IMR-90 (cell line): ENCODE data around the gene INPP5A. TPM values are rescaled to one million over a fixed set of nuclear protein-coding genes. Genes with fewer than 3 reads are reported as not detected.

Source experiments
- ATAC-seq: fragments of 200-7000 bp; cut with Tn5 transposase; 2 replicates; pipeline ENCODE4 v1.9.1; 2020; ENCODE audit warnings: low read depth, mild to moderate bottlenecking, moderate library complexity
- BruUV-seq: library from RNA; stranded (reverse); fragments of 400-500 nt; replicated peaks from 2 replicates; lab custom pipeline; 2021; lab: Mats Ljungman, UMichigan
- CTCF ChIA-PET: fragments of 300-600 bp; formaldehyde crosslinking; extraction: SDS; loops from one replicate; lab custom pipeline; 2021; ENCODE audit warnings: antibody characterized with exemption; lab: Yijun Ruan, JAX
- POLR2A ChIA-PET: fragments of 300-600 bp; sonication (Branson Sonifier 250); formaldehyde crosslinking; loops from one replicate; lab custom pipeline; 2022; ENCODE audit warnings: antibody characterized with exemption; ENCODE audit not compliant: unreplicated experiment; lab: Charles Lee
- DNase-seq: peaks from one replicate; pipeline ENCODE4 v3.0.0; 2013
- H2AFZ ChIP-seq: replicated peaks from 2 replicates; pipeline ENCODE3; 2013; ENCODE audit warnings: low read length, mild to moderate bottlenecking; ENCODE audit not compliant: poor library complexity
- H2AK5ac ChIP-seq: 2 replicates; pipeline ENCODE4 v1.6.1; 2013; ENCODE audit warnings: low read depth, low read length, inconsistent platforms
- H2AK9ac ChIP-seq: replicated peaks from 2 replicates; pipeline ENCODE3; 2013; ENCODE audit warnings: mild to moderate bottlenecking, low read depth, low read length, moderate library complexity; ENCODE audit not compliant: poor library complexity
- H2BK120ac ChIP-seq: 2 replicates; pipeline ENCODE4 v1.6.1; 2013; ENCODE audit warnings: low read depth, low read length, inconsistent platforms
- H2BK15ac ChIP-seq: 3 replicates; pipeline ENCODE4 v1.6.1; 2013; ENCODE audit warnings: low read depth, low read length, inconsistent platforms
- H2BK20ac ChIP-seq: 2 replicates; pipeline ENCODE4 v1.6.1; 2013; ENCODE audit warnings: low read depth, mild to moderate bottlenecking, inconsistent platforms, low read length, moderate library complexity
- H2BK5ac ChIP-seq: 2 replicates; pipeline ENCODE4 v1.6.1; 2013; ENCODE audit warnings: mild to moderate bottlenecking, low read depth, low read length, inconsistent platforms; ENCODE audit not compliant: poor library complexity, severe bottlenecking
- H3K14ac ChIP-seq: replicated peaks from 2 replicates; pipeline ENCODE4 v1.6.1; 2013; ENCODE audit warnings: low read depth, low read length, inconsistent platforms
- H3K18ac ChIP-seq: 2 replicates; pipeline ENCODE4 v1.6.1; 2013; ENCODE audit warnings: low read depth, low read length, control low read depth
- H3K23ac ChIP-seq: 2 replicates; pipeline ENCODE4 v1.6.1; 2013; ENCODE audit warnings: low read depth, low read length, inconsistent platforms
- H3K27ac ChIP-seq: 2 replicates; pipeline ENCODE4 v1.5.1; 2013; ENCODE audit warnings: mild to moderate bottlenecking, control low read depth, low read length; ENCODE audit not compliant: insufficient read depth
- H3K27me3 ChIP-seq: 2 replicates; pipeline ENCODE4 v1.6.1; 2013; ENCODE audit warnings: low read length; ENCODE audit not compliant: control insufficient read depth, insufficient read depth
- H3K36me3 ChIP-seq: 2 replicates; pipeline ENCODE4 v1.6.1; 2013; ENCODE audit warnings: low read length, mixed read lengths; ENCODE audit not compliant: control insufficient read depth, insufficient read depth
- H3K4ac ChIP-seq: 2 replicates; pipeline ENCODE4 v1.6.1; 2013; ENCODE audit warnings: low read depth, low read length, inconsistent platforms
- H3K4me1 ChIP-seq: 2 replicates; pipeline ENCODE4 v1.6.1; 2013; ENCODE audit warnings: low read length, mixed read lengths; ENCODE audit not compliant: control insufficient read depth, insufficient read depth
- H3K4me2 ChIP-seq: 2 replicates; pipeline ENCODE4 v1.6.1; 2013; ENCODE audit warnings: low read depth, mild to moderate bottlenecking, control low read depth, low read length, moderate library complexity
- H3K4me3 ChIP-seq: 2 replicates; pipeline ENCODE4 v1.5.1; 2013; ENCODE audit warnings: low read depth, mild to moderate bottlenecking, control low read depth, low read length, moderate library complexity; ENCODE audit not compliant: insufficient read depth
- H3K56ac ChIP-seq: 2 replicates; pipeline ENCODE4 v1.6.1; 2013; ENCODE audit warnings: low read length, inconsistent platforms; ENCODE audit not compliant: insufficient read depth; ENCODE audit errors: extremely low read depth
- H3K79me1 ChIP-seq, 2 experiments: 2 replicates each; pipeline ENCODE4 v1.6.1; 2013; ENCODE audit warnings: low read length in 2 of 2, inconsistent platforms in 1 of 2, low read depth in 1 of 2
- H3K9ac ChIP-seq: 2 replicates; pipeline ENCODE4 v1.6.1; 2013; ENCODE audit warnings: low read depth, low read length, control low read depth
- H3K9me1 ChIP-seq: 2 replicates; pipeline ENCODE4 v1.6.1; 2013; ENCODE audit warnings: low read length, inconsistent platforms; ENCODE audit not compliant: insufficient read depth
- H3K9me3 ChIP-seq: 2 replicates; pipeline ENCODE4 v1.6.1; 2013; ENCODE audit warnings: low read length; ENCODE audit not compliant: control insufficient read depth, insufficient read depth
- H4K20me1 ChIP-seq: 2 replicates; pipeline ENCODE4 v1.6.1; 2013; ENCODE audit warnings: low read length, inconsistent platforms; ENCODE audit not compliant: insufficient read depth
- H4K5ac ChIP-seq: 2 replicates; pipeline ENCODE4 v1.6.1; 2013; ENCODE audit warnings: mild to moderate bottlenecking, low read depth, low read length, control low read depth
- H4K8ac ChIP-seq, 2 experiments: 2 replicates each; pipeline ENCODE4 v1.6.1; 2013; ENCODE audit warnings: low read depth in 2 of 2, low read length in 2 of 2, control low read depth in 1 of 2, inconsistent platforms in 1 of 2
- H4K91ac ChIP-seq: 2 replicates; pipeline ENCODE4 v1.6.1; 2013; ENCODE audit warnings: low read depth, low read length, inconsistent platforms; ENCODE audit not compliant: insufficient read depth
- CEBPB ChIP-seq: IDR thresholded peaks from 2 replicates; pipeline ENCODE4 v1.6.1; 2012; ENCODE audit warnings: low read depth, low read length, improper control_type of control experiment
- CHD1 ChIP-seq: IDR thresholded peaks from 2 replicates; pipeline ENCODE4 v1.6.1; 2012; ENCODE audit warnings: low read depth, low read length, improper control_type of control experiment
- CTCF ChIP-seq: conservative IDR thresholded peaks from 2 replicates; pipeline ENCODE4 v1.5.1; 2012; ENCODE audit warnings: mild to moderate bottlenecking, low read depth, low read length, improper control_type of control experiment
- ELK1 ChIP-seq: fragments of 150-350 bp; IDR thresholded peaks from 2 replicates; pipeline ENCODE4 v1.6.1; 2016; ENCODE audit warnings: low read depth, mild to moderate bottlenecking, low read length, moderate library complexity, borderline replicate concordance
- FOS ChIP-seq: fragments of 150-350 bp; IDR thresholded peaks from 2 replicates; pipeline ENCODE4 v1.6.1; 2016; ENCODE audit warnings: low read depth, low read length
- MAFK ChIP-seq: IDR thresholded peaks from 2 replicates; pipeline ENCODE4 v1.6.1; 2012; ENCODE audit warnings: low read depth, low read length, improper control_type of control experiment
- MAZ ChIP-seq: IDR thresholded peaks from 2 replicates; pipeline ENCODE4 v1.6.1; 2012; ENCODE audit warnings: low read depth, mild to moderate bottlenecking, low read length, improper control_type of control experiment, moderate library complexity, borderline replicate concordance
- MXI1 ChIP-seq: IDR thresholded peaks from 2 replicates; pipeline ENCODE4 v1.6.1; 2012; ENCODE audit warnings: low read depth, mild to moderate bottlenecking, low read length, moderate library complexity, borderline replicate concordance
- NFE2L2 ChIP-seq: fragments of 150-350 bp; IDR thresholded peaks from 2 replicates; pipeline ENCODE4 v1.6.1; 2016; ENCODE audit warnings: low read depth, mild to moderate bottlenecking, low read length
- POLR2A ChIP-seq: IDR thresholded peaks from 2 replicates; pipeline ENCODE4 v1.6.1; 2012; ENCODE audit warnings: mild to moderate bottlenecking, low read depth, low read length
- RAD21 ChIP-seq: IDR thresholded peaks from 2 replicates; pipeline ENCODE4 v1.6.1; 2012; ENCODE audit warnings: low read length, improper control_type of control experiment
- RCOR1 ChIP-seq: IDR thresholded peaks from 2 replicates; pipeline ENCODE4 v1.6.1; 2012; ENCODE audit warnings: mild to moderate bottlenecking, low read length, improper control_type of control experiment; ENCODE audit not compliant: insufficient replicate concordance
- RFX5 ChIP-seq: IDR thresholded peaks from 2 replicates; pipeline ENCODE4 v1.8.0; 2012; ENCODE audit warnings: low read depth, mild to moderate bottlenecking, low read length, moderate library complexity
- SMC3 ChIP-seq: fragments of 150-350 bp; IDR thresholded peaks from 2 replicates; pipeline ENCODE4 v1.6.1; 2016; ENCODE audit warnings: low read depth, mild to moderate bottlenecking, antibody characterized with exemption, low read length, moderate library complexity
- USF2 ChIP-seq: fragments of 150-350 bp; IDR thresholded peaks from 2 replicates; pipeline ENCODE4 v1.6.1; 2017; ENCODE audit warnings: mild to moderate bottlenecking, antibody characterized with exemption, low read length, low read depth
- WGBS, 2 experiments: methylation state at CpG; one replicate each; pipeline versions ENCODE4 v1.1.5 to v1.1.7; 2013; ENCODE audit warnings: missing lambda C conversion rate in 2 of 2; ENCODE audit not compliant: insufficient read length in 1 of 2; ENCODE audit errors: extremely low coverage in 2 of 2; 5-methylcytosine and 5-hydroxymethylcytosine counted together
- dilution Hi-C: fragments of 300-500 bp; cut with HindIII; formaldehyde crosslinking; loops from one replicate; pipeline ENCODE4 v1.14.3; 2018; ENCODE audit warnings: low sequenced_read_pairs; ENCODE audit not compliant: unreplicated experiment
- in situ Hi-C: fragments of 300-500 bp; cut with MboI; formaldehyde crosslinking; loops from 3 replicates; pipeline ENCODE4 v1.14.3; 2019; ENCODE audit warnings: low sequenced_read_pairs, inconsistent platforms, mixed read lengths
- intact Hi-C: fragments of 100-400 bp; cut with micrococcal nuclease; formaldehyde crosslinking; loops from 2 replicates; pipeline ENCODE4 v1.10.0; 2022
- polyA plus RNA-seq, 3 experiments: library from polyadenylated mRNA; depleted of rRNA; stranded (reverse); fragments of >200 nt; gene quantifications; 2 replicates each; pipeline ENCODE4 v1.2.3, GENCODE V29; 2012; ENCODE audit warnings: low replicate concordance in 1 of 3
- total RNA-seq: library from RNA; depleted of rRNA; stranded (reverse); fragments of >200 nt; gene quantifications from 2 replicates; pipeline ENCODE4 v1.2.3, GENCODE V29; 2012

INPP5A gene
- total and polyA plus RNA-seq, 2 of the 4 experiments (the other 2 are of a cell fraction) = 21.4 to 36.7 TPM

GRCh38 chr10:132514821-132515520, 22.6 kb upstream of the INPP5A start:
- no peak overlapping the region for H3K18ac ChIP-seq
- H3K23ac ChIP-seq = 0 out of 2 replicates have a peak overlapping the region, but pooled peaks have one; percentile 42
- H2AK9ac ChIP-seq = no peak overlapping the region
- H2AFZ ChIP-seq = peak overlapping the region; percentile 55
- H3K4ac ChIP-seq = peak overlapping the region; percentile 49; the same call in 1 of the 2 replicates
- peak overlapping the region; percentile 50; the same call in 1 of the 2 replicates for H2AK5ac ChIP-seq
- no peak overlapping the region for H4K91ac ChIP-seq
- ATAC-seq (no peak), DNase-seq (no peak)
- no peak overlapping the region for H2BK120ac ChIP-seq
- H3K4me1 ChIP-seq = peaks cover 16% of the 10 kb centered on the region
- H3K27me3 ChIP-seq = no peaks in the 10 kb centered on the region
- H3K27ac ChIP-seq = no peak overlapping the region
- in situ Hi-C loops (no loop called here), dilution Hi-C loops (no loop called here), intact Hi-C loops (loop anchor here (5.0 kb wide), 1 partner anchor 118 kb away; the partner anchor contains the start of gene PWWP2B)
- no peak overlapping the region for H4K8ac ChIP-seq
- H3K4me2 ChIP-seq = no peak overlapping the region
- H3K4me3 ChIP-seq = no peak overlapping the region
- peak overlapping the region; percentile 62 for H2BK5ac ChIP-seq
- ChIA-PET POLR2A (no interaction called here), CTCF (no interaction called here)
- H3K9me1 ChIP-seq = peaks cover 20% of the 10 kb centered on the region
- no peak overlapping the region for H2BK20ac ChIP-seq
- no peak overlapping the region for H4K5ac ChIP-seq
- H3K79me1 ChIP-seq = peaks cover 0 to 12% of the 10 kb centered on the region in 2 experiments; a peak in 2 of 4 replicates
- no TSS peak for BruUV-seq
- H4K20me1 ChIP-seq = no peaks in the 10 kb centered on the region
- WGBS, 2 experiments = 87% methylated on average over 14 of the region's 21 CpGs; no CpG with 5 or more reads in 1 of the 2 experiments
- H3K36me3 ChIP-seq = no peaks in the 10 kb centered on the region
- H2BK15ac ChIP-seq = 0 out of 3 replicates have a peak overlapping the region, but pooled peaks have one; percentile 21
- H3K9me3 ChIP-seq = no peaks in the 10 kb centered on the region; the same call in 1 of the 2 replicates
- H3K14ac ChIP-seq = no peak overlapping the region
- H3K56ac ChIP-seq = no peak overlapping the region
- no peak overlapping the region for H3K9ac ChIP-seq
- TF ChIP-seq MXI1 = no peak
- no peak for TF ChIP-seq ELK1
- TF ChIP-seq CTCF = no peak
- TF ChIP-seq MAZ = no peak
- TF ChIP-seq POLR2A = no peak
- TF ChIP-seq USF2 = no peak
- TF ChIP-seq MAFK = no peak
- TF ChIP-seq NFE2L2 = no peak
- TF ChIP-seq SMC3 = no peak
- TF ChIP-seq CEBPB = no peak
- TF ChIP-seq RFX5 = no peak
- TF ChIP-seq RAD21 = no peak
- TF ChIP-seq FOS = no peak
- no peak for TF ChIP-seq CHD1
- no peak for TF ChIP-seq RCOR1
